HPDE6-E6E7 (cell line): ENCODE measurements around the gene SHROOM3.

Experiments
- DNase-seq: peaks from one replicate; pipeline ENCODE4 v3.0.0; 2011; ENCODE audit warnings: missing footprints; ENCODE audit errors: extremely low spot score

Gene SHROOM3

DNA sequence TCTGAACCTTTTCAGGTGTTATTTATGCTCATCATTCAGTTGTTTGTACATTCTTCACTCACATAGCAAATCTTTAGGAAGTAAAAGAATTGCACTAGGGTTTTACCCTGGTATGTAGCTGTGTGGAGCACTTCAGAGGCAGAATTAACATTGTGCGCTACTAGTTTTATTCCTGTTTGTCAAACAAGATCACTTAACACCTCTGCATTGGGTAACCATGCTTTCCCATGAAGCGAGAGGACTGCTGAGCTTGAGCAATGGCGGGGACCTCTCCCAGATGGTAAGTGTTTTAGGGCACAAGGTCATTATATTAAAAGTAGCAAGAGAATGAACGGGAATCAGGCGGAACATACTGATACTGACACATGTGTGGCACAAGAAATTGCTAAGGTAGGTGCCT, 59.2 kb downstream of the SHROOM3 start:
- DNase-seq: no peak

DNA sequence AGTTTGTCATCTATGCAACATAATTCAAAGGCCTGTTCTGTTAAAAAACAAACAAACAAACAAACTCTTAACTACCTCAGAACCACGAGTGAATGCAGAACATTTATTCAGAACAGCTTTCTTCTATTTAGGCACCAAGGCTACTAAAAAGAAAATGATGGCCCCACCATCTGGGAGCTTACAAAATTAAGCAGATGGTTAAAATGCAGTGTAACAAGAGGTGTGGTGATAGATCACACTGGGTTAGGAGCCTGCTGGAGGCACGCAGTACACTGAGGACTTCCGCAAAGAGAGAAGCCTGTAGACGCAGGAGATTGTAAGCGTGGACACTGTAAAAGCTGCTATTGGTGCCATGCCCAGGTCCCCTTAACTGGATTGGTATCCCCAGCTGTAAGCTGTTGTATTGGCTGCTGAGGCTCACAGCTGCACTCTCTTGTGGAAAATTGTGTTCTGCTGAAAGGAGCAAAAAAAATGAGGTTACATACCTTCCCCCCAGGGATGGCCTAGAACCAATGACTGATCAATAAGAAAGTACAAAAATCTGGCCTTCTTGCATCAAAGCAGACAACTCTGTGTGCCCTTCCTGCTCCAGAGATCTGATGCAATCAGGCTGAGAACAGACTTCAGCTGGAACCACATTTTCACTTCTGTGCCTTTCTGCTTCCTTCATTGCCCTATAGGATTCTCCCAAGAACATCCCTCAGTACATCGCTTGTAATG, 60.0 kb downstream of the SHROOM3 start:
- DNase-seq: no peak

DNA sequence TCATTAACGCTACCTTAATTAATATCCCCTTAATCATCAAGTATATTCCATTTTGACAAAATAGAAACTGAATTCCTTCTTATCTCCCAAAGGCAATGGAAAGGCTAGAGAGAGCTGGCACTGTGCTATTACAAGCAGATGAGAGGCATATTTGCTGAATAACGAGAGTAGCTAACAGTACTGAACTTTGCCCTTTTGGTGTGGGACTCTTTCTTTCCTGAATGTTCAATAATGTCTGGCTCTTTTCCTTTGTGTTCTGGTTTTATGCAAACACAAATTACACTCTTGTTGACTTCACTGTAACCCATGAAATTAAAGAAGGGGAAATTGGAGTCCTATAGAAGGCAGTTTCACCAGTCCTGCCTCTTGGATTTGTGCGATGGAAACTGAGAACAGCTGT, 63.5 kb downstream of the SHROOM3 start:
- no peak for DNase-seq

DNA sequence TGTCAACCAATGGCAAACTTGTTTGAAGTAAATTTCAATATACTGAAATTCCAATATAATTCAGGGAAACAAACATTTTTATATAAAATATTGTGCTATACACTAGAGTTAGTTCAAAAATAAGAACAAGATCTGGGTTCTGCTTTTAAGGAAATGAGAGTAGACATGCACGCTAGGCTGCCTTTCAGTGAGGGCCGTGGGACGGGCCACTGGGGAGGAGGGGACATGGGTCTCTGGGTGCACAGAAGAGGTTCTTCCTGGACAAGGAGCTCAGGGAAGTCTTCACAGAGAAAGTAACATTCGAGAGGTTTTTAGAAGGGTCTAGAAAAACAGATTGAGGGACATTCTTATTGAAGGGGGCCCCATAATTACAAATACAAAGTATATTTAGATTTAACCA, 64.4 kb downstream of the SHROOM3 start:
- DNase-seq: no peak

DNA sequence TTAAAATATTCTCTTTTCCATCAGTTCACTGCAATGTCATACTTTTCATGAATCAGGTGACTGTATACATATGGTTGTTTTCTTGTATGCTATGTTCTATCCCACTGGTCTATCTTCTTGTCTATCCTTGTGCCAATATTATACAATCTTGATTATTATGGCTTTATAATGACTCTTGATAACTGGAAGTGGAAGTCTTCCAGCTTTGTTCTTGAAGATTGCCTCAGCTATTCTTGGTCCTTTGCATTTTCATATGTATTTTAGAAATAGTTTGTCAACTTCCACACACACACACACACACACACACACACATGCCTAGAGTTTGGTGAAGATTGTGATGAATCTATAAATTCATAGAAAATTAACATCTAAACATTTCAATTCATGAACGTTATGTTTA, 67.9 kb downstream of the SHROOM3 start:
- no peak for DNase-seq

DNA sequence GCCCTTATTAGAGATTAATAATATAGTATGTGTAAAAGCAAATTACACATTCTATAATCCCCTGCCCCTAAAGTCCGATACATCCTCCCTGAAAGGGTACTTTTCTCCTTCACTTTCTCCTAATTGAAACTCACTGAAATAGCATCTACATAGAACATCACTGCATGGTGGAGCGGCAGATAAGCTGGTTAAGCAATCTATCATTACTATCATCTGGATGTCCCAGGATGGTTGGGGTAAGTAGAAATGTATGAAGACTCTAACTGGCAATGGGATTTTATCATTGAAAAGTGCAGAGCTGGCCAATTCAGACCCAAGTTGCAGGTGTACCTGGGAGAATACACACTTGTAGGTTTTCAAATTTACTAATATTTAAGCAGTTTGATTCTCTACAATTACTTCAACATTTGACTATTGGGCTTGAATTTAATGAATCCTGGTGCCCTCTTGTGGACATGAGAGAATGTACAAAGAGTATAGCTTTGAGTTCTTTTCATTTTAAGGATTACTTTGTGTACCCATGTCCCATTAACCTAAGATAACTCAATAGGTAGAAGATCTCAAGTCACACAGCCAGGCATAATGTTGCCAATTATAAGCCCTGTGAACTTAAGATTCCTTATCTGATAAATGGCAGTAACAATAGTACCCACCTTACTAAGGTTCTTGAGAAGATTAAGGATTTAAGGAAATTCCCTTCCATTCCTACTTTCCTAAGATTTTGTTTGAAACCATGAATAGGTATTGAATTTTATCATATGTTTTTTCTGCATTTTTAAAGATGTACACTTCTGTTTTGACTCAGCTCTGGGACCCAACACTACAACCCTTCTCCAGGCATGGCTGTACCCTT, 69.8 kb downstream of the SHROOM3 start:
- peak; percentile 29 for DNase-seq

DNA sequence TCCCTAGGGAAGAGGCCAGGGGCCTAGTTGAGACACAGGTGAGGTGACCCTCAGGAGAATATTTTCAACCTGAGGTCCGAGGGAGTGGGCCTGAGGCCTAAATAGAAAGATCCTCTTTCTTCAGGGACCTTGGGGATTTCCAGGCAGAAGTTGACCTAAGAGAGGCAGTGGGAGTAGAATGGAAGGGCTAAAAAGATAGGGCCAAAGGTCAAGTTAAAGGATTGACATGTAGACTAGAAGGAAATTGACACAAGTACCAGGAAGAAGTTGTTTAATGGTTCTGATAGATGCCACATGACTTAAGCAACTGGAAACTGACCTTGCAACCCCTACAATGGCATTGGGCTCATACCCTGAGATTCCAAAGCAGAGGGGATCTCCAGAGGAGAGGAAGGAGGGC, 76.9 kb downstream of the SHROOM3 start:
- no peak for DNase-seq

DNA sequence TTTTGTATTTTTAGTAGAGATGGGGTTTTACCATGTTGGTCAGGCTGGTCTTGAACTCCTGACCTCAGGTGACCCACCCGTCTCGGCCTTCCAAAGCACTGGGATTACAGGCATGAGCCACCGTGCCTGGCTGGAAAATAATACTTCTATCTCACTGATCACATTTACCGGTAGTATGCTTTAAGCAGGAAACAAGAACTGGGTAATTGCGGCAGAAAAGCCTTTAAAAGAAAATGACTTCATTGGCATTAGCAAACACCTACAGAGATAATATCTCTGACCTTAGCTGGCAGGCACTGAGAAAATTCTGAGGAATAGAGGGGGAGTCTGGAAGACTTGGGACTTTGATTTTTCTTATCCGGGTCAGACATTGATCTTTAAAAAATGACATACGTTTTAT, 78.5 kb downstream of the SHROOM3 start:
- no peak for DNase-seq

DNA sequence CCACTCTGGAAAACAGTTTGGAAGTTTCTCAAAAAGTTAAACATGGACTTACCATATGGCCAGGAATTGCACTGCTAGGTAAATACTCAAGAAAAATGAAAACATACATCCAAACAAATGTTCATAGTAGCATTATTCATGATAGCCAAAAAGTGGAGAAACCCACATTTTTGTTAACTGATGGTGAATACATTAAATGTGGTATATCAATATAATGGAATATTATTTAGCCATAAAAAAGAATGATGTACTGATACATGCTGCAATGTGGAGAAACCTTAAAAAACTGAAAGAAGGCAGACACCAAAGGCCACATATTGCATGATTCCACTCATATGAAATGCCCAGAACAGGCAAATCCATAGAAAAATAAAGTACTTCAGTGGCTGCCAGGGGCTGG, 79.1 kb downstream of the SHROOM3 start:
- no peak for DNase-seq

DNA sequence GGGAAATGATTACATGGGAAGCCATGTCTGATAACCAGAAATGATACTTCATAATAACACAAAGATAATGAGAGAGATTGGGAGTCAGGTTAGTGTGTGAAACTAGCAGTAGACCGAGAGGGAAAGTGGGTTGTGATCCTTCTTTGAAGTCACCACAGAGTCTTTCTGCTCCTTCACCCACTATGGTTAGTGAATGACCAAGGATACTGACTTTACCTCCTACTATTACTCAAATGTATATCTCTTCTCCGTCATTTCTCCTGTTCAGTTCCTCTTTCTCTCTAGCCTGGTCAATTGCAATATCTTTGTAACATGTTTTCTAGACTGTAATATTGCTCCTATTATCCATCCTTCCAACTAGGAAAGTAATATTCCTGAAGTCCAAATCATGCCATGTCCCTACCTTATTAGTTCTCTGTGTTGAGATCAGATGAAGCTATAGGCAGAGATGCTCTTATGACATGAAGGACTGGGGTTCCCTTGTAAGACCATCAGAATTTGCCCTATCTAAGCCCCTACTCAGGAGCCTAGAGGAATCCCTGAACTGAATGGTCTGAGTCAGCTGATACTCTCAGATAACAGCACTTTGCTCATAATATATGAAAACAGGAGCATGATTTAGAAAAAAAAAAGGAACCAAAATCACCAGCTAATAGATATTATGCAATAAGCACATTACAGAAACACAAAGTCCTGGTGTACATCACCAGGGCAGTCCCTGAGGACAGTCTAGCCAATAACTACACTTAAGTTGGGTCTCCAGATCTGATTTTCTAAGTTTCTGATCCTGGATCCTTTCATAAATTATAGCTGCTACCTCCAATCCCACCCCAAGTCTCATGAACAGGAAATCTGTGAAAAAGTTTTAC, 81.2 kb downstream of the SHROOM3 start:
- no peak for DNase-seq

DNA sequence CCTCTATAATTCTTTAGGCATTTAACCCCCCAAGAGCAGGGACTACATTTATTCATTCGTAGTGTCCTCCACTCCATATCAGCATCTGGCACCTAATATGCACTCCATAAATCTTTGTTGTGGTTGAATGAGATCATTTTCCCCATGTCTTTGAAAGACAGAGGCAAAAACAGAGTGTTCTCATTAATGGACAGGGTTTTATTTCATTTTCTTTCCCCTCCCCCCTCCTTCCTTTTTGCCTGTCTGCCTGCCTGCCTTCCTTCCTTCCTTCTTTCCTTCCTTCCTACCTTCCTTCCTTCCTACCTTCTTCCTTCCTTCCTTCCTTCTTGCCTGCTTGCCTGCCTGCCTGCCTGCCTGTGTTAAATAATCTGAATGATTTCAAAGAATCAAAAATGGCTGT, 83.2 kb downstream of the SHROOM3 start:
- no peak for DNase-seq

DNA sequence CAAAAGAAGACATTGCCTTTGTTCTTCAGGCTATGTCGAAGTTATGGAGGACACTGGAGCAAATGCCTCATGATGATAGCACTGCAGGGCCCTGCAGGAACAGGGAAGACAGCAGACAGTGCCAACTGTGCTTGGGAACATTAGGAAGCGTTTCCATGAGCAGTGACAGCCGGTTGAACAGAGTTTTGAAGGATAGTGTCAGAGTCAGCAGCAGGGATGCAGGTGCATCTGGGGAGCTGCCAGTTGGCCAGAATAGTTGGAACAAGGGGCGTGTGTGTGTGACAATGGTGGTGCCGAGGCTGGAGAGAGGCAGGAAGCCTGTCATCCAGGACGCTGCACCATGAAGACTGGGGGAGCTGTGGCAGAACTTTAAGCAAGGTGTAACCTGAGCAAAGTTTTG, 88.6 kb downstream of the SHROOM3 start:
- DNase-seq: no peak

DNA sequence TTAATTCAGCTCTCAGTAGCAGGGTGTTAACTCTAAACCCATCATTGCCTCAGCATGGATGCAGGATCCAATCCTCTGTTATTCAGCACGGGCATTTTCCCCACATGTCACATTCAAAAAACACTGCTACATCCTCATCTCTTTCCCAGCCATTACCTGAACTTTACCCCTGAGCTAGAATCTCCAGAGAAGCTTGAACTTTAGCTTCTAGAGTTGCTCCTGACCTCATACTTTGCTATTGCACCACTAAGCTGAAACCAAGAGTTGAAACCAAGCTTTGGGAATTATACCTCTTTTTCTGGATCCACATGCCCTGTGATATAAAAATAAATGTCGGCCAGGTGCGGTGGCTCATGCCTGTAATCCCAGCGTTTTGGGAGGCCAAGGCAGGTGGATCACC, 90.7 kb downstream of the SHROOM3 start:
- DNase-seq: no peak

DNA sequence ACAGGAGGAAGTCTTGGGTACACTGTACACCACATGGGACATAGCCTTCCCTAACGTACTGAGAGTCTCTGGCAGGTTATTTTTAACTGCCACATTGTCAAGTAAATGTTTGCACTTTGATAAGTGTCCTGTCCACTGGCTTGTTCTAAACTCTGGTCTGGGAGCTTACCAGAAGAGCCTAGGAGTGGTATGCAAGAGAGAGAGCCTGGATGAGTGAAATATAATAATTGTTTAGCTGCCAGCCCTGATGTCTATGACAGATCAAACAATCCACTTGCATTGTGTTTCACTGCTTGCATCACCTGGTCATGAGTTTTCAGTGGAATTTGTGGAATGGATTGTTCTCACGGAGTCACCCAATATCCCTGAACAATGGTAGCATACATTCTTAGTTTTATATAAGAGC, 91.6 kb downstream of the SHROOM3 start:
- no peak for DNase-seq

DNA sequence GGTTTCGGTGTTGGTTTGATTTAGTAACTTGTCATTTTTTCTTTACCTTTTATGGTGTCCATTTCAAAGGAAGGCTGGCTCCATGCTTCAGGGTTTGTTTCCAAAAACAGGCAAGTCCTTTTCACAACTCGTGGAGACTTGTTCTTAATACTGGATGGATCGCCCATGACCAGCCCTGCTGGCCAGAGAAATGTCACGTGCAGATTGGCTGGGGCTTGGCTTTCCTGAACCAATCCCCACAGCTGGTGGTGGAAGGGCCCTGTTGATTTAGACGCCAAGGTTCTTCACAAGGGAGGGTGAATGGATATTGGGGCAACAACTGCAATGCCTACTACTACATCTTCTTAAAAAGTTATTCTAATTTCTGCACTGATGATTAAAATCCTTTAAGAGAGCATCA, 92.6 kb downstream of the SHROOM3 start:
- DNase-seq: no peak

DNA sequence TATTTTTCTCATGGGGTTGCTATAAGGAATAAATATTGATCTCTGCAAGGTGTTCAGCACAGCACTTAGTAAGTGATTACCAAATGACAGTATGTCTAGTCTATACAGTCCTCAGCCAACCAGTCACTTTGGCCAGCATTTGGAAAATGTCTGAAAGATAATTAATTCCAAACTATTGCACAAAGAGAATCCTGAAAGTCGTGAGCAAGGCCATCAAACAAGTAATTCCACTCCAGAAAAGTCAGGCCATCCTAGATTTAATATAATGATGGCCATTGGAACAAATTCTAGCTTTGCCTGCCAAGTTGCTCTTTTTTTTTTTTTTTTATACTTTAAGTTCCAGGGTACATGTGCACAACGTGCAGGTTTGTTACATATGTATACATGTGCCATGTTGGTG, 96.6 kb downstream of the SHROOM3 start:
- no peak for DNase-seq

DNA sequence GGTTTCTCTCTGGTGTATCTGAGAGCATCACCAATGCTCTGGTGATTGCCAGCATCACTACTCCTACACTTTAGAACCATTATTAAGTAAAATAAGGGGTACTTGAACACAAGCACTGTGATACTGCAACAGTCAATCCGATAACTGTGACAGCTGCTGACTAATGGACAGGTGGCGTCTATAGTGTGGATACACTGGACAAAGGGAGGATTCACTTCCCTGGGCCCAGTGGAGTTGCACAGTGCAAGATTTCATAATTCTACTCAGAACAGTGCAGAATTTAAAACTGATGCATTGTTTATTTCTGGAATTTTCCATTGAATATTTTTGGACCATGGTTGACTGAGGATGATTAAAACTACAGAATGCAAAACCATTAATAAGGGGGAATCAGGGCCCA, 97.8 kb downstream of the SHROOM3 start:
- DNase-seq: no peak

DNA sequence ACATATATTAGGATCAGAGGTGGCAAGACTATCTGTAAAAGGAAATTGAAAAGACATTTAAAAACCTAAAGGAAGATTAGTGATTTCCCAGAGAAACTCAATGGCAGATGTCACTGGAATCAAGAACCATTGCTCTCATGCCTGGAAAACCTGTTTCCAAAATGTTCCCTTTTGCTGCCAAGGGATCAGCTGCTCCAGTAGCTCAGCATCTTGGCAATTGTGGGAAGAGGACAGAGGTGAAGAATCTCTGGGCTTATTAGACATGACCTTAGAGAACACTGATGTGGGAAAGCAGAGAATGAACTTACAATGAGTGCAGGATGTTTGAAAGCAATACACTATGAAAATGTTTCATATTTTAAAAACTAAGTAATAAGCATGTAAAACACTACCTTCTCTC, 98.3 kb downstream of the SHROOM3 start:
- DNase-seq: no peak

DNA sequence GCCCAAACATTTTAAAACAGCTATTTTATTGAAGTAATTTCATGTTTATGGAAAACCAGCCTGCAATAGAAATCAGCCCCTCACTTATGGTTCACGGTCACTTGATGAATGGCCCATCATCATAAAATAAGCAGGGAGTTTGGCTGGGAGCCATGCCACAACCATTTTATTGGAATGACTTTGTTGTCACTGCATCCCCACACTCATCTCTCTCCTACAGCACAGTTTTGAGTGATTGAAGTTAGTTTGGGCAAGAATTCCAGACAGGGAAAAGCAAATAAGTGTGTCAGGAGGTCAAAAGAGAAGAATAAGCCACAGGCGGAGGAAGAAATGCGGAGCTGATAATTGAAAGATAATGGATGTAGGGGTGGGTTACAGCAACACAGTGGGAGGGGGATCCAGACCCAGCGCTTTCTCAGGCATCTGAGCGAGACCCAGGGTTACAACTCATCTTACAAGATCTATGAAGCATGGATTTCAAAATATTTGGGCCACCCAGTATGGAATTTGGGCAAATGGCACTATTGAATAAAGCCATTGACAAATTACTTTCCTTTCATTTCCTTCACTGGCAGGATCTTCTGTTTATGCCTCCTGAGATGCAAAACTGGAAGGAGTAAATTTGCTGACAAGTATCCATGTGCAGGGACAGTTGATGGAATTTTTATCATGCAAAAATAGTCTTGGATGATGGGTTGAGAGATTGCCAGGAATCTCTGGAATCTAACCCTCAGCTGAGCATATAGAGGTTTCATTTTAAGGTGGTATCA, 100.8 kb downstream of the SHROOM3 start:
- no peak for DNase-seq

DNA sequence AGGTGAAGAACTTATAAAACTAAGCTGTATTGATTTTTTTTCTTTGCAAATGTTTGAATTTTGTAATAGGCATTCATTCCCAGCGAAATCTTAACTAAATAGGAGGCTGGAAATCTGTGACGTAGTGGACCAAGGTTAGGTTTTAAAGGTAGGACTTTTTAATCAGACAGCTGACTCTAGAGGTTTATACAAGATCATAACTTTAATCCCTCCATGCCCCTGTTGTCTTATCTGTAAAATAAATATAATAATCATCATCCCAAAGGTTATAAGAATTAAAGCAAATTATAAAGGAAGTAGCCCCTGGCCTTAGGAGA, 101.3 kb downstream of the SHROOM3 start:
- no peak for DNase-seq

DNA sequence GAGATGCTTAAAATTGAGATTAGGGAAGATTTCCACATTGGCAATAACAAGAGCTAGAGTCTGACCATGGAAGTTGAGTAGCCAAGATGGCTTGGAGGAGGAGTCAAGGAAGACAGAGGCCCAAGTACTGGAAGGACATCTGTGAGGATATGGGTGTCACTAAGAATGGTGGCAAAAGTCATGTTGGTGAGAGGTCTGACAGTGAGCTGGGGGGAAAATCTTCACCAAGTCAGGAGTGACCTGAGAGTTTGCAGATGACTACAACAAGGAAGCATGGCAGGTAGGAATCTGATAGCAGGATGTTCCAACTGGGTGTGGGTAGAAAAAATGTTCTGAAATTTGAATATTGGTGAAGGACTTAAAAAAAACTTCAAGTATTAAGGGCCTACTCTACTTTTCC, 103.3 kb downstream of the SHROOM3 start:
- DNase-seq: no peak

DNA sequence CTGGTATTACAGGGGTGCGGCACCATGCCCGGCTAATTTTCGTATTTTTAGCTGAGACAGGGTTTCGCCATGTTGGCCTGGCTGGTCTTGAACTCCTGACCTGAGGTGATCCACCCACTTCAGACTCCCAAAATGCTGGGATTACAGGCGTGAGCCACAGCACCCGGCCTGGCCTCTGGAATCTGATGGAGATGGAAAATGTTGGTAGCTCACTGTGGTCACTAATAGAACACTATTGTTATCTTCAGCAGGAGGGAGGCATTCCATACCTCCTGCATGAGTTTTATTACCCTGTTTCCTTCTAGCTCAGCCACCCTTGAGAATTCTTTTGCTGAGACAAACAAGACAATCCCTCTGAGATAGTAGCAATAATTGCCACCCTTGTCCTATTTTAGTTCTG, 105.0 kb downstream of the SHROOM3 start:
- no peak for DNase-seq
